Measurements from ENCODE around the gene BCL11B.

BCL11B gene

GRCh38 chr14:99286761-99287160, 14.8 kb upstream of the BCL11B start:
- DNase-seq: no peak

GRCh38 chr14:99284254-99285004, 12.4 kb upstream of the BCL11B start:
- no peak for DNase-seq

- DNase-seq: no peak
Observed at GRCh38 chr14:99282261-99283050, 10.5 kb upstream of the BCL11B start.

GRCh38 chr14:99281396-99281795, 9.4 kb upstream of the BCL11B start:
- no peak for DNase-seq

GRCh38 chr14:99280852-99281251, 8.9 kb upstream of the BCL11B start:
- DNase-seq: no peak

- DNase-seq: no peak
Observed at GRCh38 chr14:99280066-99280731, 8.2 kb upstream of the BCL11B start.

- DNase-seq: no peak
Observed at GRCh38 chr14:99278836-99279235, 6.8 kb upstream of the BCL11B start.

- no peak for DNase-seq
Observed at GRCh38 chr14:99277530-99277929, 5.5 kb upstream of the BCL11B start.

GRCh38 chr14:99276482-99276881, 4.5 kb upstream of the BCL11B start:
- DNase-seq: no peak

- no peak for DNase-seq
Observed at GRCh38 chr14:99275222-99275584, 3.2 kb upstream of the BCL11B start.

- DNase-seq: peak; percentile 51
Observed at GRCh38 chr14:99274346-99275221, 2.6 kb upstream of the BCL11B start.

GRCh38 chr14:99273766-99274345, 1.9 kb upstream of the BCL11B start:
- no peak for DNase-seq

GRCh38 chr14:99272899-99273765, 1.1 kb upstream of the BCL11B start:
- peak; percentile 16 for DNase-seq

- no peak for DNase-seq
Observed at GRCh38 chr14:99272632-99272898, 568 bp upstream of the BCL11B start.

GRCh38 chr14:99271221-99271941, 616 bp downstream of the BCL11B start:
- no peak for DNase-seq

GRCh38 chr14:99270458-99271220, 1.4 kb downstream of the BCL11B start:
- DNase-seq: peak; percentile 25

- DNase-seq: peak; percentile 12
Observed at GRCh38 chr14:99268810-99269707, 2.9 kb downstream of the BCL11B start.

GRCh38 chr14:99267837-99268781, 3.9 kb downstream of the BCL11B start:
- DNase-seq: peak; percentile 13

Data from central memory CD4-positive, alpha-beta T cell (primary cell).